Loucy (cell line): ENCODE results near the gene CCM2.

Experiments
- EZH2phosphoT487 ChIP-seq: fragments of 200-600 bp; IDR thresholded peaks from 2 replicates; pipeline ENCODE4 v1.6.1; 2018; ENCODE audit warnings: antibody characterized with exemption, mild to moderate bottlenecking, moderate library complexity, borderline replicate concordance
- TF ChIP-seq, protein P1 (sequence below): fragments of 200-600 bp; sonication (generic); conservative IDR thresholded peaks from 2 replicates; pipeline ENCODE4 v1.5.1; 2014; ENCODE audit warnings: mild to moderate bottlenecking, antibody characterized with exemption, low read length

DNA sequence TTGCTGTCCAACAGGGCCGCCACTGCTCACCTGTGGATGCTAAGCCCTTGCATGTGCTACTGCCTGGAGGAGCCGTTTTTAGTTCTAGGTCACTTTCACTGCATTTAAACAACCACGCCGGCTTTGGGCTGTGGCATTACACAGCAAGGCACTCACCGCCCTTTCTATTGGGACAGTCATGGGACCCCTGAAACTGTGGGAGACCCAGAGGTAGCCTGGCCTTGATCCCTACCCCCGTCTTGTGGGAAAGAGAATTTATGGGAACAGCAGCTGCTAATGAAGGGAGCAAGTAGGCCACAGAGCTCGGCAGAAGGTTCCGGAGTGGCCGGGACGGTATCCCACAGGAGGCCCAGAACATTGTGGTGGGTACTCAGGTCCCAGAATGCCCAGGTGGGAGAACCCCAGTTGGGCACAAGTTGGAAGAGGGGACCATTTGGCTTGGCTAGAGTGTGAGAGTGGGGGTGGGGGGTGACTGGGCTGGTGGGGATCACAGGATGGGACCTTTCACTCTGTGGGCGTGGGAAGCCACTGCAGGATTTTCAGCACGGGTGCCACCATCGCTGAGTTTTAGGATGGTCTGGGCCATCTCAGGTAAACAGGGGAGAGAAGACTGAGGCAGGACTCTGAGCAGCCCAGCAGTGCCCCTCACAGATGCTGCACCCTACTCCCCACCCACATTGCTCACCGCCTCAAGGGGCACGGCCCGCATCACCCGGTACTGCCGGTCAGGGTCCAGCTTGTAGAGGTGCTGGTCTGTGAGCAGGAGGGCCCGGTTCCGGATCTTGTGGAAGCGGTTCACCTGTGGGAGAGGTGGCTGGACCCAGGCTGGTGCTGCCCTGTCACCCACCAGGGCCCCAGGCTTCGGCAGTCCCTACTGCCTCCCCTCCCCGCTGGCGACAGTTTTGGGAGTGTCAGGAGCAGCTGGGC lies 36.4 kb upstream of the CCM2 start:
- no peak for TF ChIP-seq EZH2phosphoT487
- TF ChIP-seq, protein P1, sequence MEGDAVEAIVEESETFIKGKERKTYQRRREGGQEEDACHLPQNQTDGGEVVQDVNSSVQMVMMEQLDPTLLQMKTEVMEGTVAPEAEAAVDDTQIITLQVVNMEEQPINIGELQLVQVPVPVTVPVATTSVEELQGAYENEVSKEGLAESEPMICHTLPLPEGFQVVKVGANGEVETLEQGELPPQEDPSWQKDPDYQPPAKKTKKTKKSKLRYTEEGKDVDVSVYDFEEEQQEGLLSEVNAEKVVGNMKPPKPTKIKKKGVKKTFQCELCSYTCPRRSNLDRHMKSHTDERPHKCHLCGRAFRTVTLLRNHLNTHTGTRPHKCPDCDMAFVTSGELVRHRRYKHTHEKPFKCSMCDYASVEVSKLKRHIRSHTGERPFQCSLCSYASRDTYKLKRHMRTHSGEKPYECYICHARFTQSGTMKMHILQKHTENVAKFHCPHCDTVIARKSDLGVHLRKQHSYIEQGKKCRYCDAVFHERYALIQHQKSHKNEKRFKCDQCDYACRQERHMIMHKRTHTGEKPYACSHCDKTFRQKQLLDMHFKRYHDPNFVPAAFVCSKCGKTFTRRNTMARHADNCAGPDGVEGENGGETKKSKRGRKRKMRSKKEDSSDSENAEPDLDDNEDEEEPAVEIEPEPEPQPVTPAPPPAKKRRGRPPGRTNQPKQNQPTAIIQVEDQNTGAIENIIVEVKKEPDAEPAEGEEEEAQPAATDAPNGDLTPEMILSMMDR = no peak
